ENCODE measurements around the gene NFIC. TPM values are rescaled to one million over a fixed set of nuclear protein-coding genes. Genes with fewer than 3 reads are reported as not detected.

NFIC gene
- total and polyA plus RNA-seq, 2 of the 4 experiments (the other 2 are of a cell fraction): 21.9 to 32.1 TPM

- H3K23ac ChIP-seq (ENCODE audit: low read depth, low read length): no peak overlapping the region
- no TSS peak for BruUV-seq (replicated peaks)
- H3K36me3 ChIP-seq (ENCODE audit: control insufficient read depth, insufficient read depth, low read length): no peaks in the 10 kb centered on the region
- intact Hi-C loops (cut with micrococcal nuclease) (loop anchor here (10.0 kb wide), 2 partner anchors 286 to 376 kb away; partner anchors contain the start of genes PIP5K1C and TJP3), in situ Hi-C loops (cut with MboI; ENCODE audit: low sequenced_read_pairs) (loop anchor here (5.0 kb wide), 1 partner anchor 144 kb away; no protein-coding TSS in a partner anchor), dilution Hi-C loops (cut with HindIII; ENCODE audit: low sequenced_read_pairs, unreplicated experiment) (no loop called here)
- no peak overlapping the region for H2BK15ac ChIP-seq (ENCODE audit: low read depth, low read length)
- TF ChIP-seq USF2 (IDR thresholded peaks at IDR 0.05; ENCODE audit: low read depth, low read length) (no peak), CHD1 (IDR thresholded peaks at IDR 0.05; ENCODE audit: low read depth, low read length) (no peak), ELK1 (IDR thresholded peaks at IDR 0.05; ENCODE audit: borderline replicate concordance, low read depth, low read length) (no peak), RFX5 (IDR thresholded peaks at IDR 0.05; ENCODE audit: low read depth, low read length) (no peak), CEBPB (IDR thresholded peaks at IDR 0.05; ENCODE audit: low read depth, low read length) (no peak), BHLHE40 (IDR thresholded peaks at IDR 0.05; ENCODE audit: low read depth, low read length) (no peak)
- H3K27ac ChIP-seq (ENCODE audit: insufficient read depth, low read length): no peak overlapping the region
- no peak overlapping the region for H2BK20ac ChIP-seq (ENCODE audit: low read depth, low read length)
- no peak overlapping the region for H3K18ac ChIP-seq (ENCODE audit: low read depth, low read length)
- no CpG with 5 or more reads among the region's 3 CpGs for WGBS, 2 experiments (ENCODE audit: extremely low coverage in 2 of 2, insufficient read length in 1 of 2)
- no peak overlapping the region for H2AK9ac ChIP-seq (replicated peaks; ENCODE audit: low read depth, low read length, poor library complexity)
- H4K91ac ChIP-seq (ENCODE audit: insufficient read depth, low read depth, low read length): no peak overlapping the region
- no peak overlapping the region for H4K5ac ChIP-seq (ENCODE audit: low read depth, low read length)
- no peaks in the 10 kb centered on the region for H3K4me1 ChIP-seq (ENCODE audit: control insufficient read depth, insufficient read depth, low read length)
- no peak overlapping the region for H2AFZ ChIP-seq (replicated peaks; ENCODE audit: low read length, poor library complexity)
- H4K8ac ChIP-seq (ENCODE audit: low read depth in 2 of 2, low read length in 2 of 2): no peak overlapping the region
- H3K4me3 ChIP-seq (ENCODE audit: insufficient read depth, low read depth, low read length): no peak overlapping the region
- H3K9ac ChIP-seq (ENCODE audit: low read depth, low read length): no peak overlapping the region
- no peaks in the 10 kb centered on the region for H3K9me1 ChIP-seq (ENCODE audit: insufficient read depth, low read length)
- no peak overlapping the region for H3K14ac ChIP-seq (replicated peaks; ENCODE audit: low read depth, low read length)
- CTCF ChIA-PET: interaction anchor here (2.2 kb wide), 1 partner anchor 144 kb away, joined by 5 read pairs; no protein-coding TSS in a partner anchor
- H2BK120ac ChIP-seq (ENCODE audit: low read depth, low read length): no peak overlapping the region
- no peaks in the 10 kb centered on the region; the same call in 1 of the 2 replicates for H3K27me3 ChIP-seq (ENCODE audit: control insufficient read depth, insufficient read depth, low read length)
- no peak overlapping the region for H2AK5ac ChIP-seq (ENCODE audit: low read depth, low read length)
- no peaks in the 10 kb centered on the region for H4K20me1 ChIP-seq (ENCODE audit: insufficient read depth, low read length)
- ATAC-seq (ENCODE audit: low read depth) (no peak), DNase-seq (no peak)
- POLR2A ChIA-PET (ENCODE audit: unreplicated experiment): no interaction called here
- no peak overlapping the region for H3K4ac ChIP-seq (ENCODE audit: low read depth, low read length)
- no peak overlapping the region for H3K4me2 ChIP-seq (ENCODE audit: low read depth, low read length)
- no peaks in the 10 kb centered on the region for H3K79me1 ChIP-seq (ENCODE audit: low read depth in 1 of 2, low read length in 2 of 2)
- H3K56ac ChIP-seq (ENCODE audit: extremely low read depth, insufficient read depth, low read length): no peak overlapping the region
- H3K9me3 ChIP-seq (ENCODE audit: control insufficient read depth, insufficient read depth, low read length): no peaks in the 10 kb centered on the region
- H2BK5ac ChIP-seq (ENCODE audit: low read depth, low read length, poor library complexity, severe bottlenecking): no peak overlapping the region
Observed at GRCh38 chr19:3328743-3329142, 37.6 kb upstream of the NFIC start.
